Measurements from ENCODE around the gene SIDT2. TPM values are rescaled to one million over a fixed set of nuclear protein-coding genes. Genes with fewer than 3 reads are reported as not detected.

SIDT2 gene
- total RNA-seq, 1 experiment from 2014 or later, result 5.1 TPM

GRCh38 chr11:117222991-117223740 lies 44.6 kb downstream of the SIDT2 start:
- DNase-seq (ENCODE audit: low read depth), result no peak

- no peak for DNase-seq (ENCODE audit: low read depth)
Observed at GRCh38 chr11:117223741-117224689, 45.5 kb downstream of the SIDT2 start.

GRCh38 chr11:117225553-117226170 lies 47.1 kb downstream of the SIDT2 start:
- DNase-seq (ENCODE audit: low read depth), result no peak

- peak; percentile 68 for DNase-seq (ENCODE audit: low read depth)
Observed at GRCh38 chr11:117226388-117227385, 48.1 kb downstream of the SIDT2 start.

GRCh38 chr11:117228091-117228490 lies 49.5 kb downstream of the SIDT2 start:
- DNase-seq (ENCODE audit: low read depth), result no peak

- no peak for DNase-seq (ENCODE audit: low read depth)
Observed at GRCh38 chr11:117229411-117229810, 50.9 kb downstream of the SIDT2 start.

GRCh38 chr11:117229931-117230285 lies 51.4 kb downstream of the SIDT2 start:
- no peak for DNase-seq (ENCODE audit: low read depth)

- no peak for DNase-seq (ENCODE audit: low read depth)
Observed at GRCh38 chr11:117230286-117230961, 51.9 kb downstream of the SIDT2 start.

GRCh38 chr11:117230999-117231841 lies 52.7 kb downstream of the SIDT2 start:
- no peak for DNase-seq (ENCODE audit: low read depth)

- DNase-seq (ENCODE audit: low read depth), result no peak
Observed at GRCh38 chr11:117231842-117232091, 53.2 kb downstream of the SIDT2 start, which contains the start of gene PCSK7. PCSK7 (minus strand) TSS chr11:117232073; CDS start chr11:117229844, 2,229 bp downstream.

- peak; percentile 84 for DNase-seq (ENCODE audit: low read depth)
Observed at GRCh38 chr11:117232092-117232878, 53.7 kb downstream of the SIDT2 start, which contains the start of gene RNF214. RNF214 (plus strand) TSS chr11:117232671; CDS start chr11:117234273, 1,602 bp downstream.

GRCh38 chr11:117232911-117233409 lies 54.4 kb downstream of the SIDT2 start:
- no peak for DNase-seq (ENCODE audit: low read depth)

- no peak for DNase-seq (ENCODE audit: low read depth)
Observed at GRCh38 chr11:117238221-117238620, 59.7 kb downstream of the SIDT2 start.

GRCh38 chr11:117239295-117239694 lies 60.8 kb downstream of the SIDT2 start:
- DNase-seq (ENCODE audit: low read depth), result peak; percentile 77

All from Daoy (cell line).